Measurements from ENCODE around the gene LAMP5.

LAMP5 gene

DNA sequence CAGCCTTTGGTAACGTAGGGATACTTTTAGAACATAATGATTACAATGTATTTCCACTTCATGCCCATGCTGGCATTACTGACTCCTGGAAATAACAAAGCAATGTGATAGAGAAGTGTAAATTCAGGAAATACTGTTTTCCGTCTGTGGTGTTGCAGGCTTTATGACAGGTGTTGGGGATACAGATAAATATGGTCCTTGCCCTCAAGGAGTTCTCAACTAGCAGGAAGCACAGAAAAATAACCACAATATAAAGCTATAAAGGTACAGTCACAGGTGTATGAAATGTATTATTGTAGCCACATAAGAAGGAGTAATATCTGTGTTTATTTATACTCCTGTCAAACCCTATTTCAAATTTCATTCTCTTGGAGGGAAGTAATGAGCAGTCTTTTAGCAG lies 12.9 kb upstream of the LAMP5 start:
- DNase-seq = no peak

DNA sequence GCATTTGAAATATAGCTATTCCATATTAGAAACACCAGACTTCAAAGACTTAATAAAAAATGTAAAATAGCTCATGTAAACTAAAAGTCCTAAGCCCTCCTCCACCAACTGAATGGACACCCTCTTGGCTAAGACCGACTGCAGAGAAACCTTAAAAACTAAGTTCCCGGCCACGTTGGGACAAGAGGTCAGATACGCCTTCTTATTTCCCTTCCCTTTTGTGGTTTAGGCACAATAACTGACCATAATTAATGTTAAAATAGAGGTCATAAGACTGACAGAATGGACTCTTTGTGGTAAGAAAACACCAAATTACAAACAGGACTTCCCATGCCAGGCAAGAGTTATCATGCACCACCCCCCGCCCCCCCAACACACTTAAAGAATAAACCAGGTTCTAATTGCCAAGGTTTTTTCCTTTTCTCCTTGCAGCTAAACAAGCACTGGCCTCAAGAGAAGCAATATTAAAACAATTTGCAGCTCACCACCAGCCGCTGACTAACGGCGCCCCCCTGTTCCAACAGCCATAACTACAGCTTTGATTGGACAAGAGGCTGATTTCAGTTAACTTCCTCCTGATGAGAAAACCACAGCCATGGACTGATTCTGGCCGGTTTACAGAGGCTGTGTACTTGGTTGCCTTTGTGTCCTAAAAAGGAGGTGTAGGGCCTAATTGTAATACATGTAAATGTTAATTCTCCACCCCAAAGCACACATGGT lies 10.7 kb upstream of the LAMP5 start:
- peak; percentile 32 for DNase-seq

DNA sequence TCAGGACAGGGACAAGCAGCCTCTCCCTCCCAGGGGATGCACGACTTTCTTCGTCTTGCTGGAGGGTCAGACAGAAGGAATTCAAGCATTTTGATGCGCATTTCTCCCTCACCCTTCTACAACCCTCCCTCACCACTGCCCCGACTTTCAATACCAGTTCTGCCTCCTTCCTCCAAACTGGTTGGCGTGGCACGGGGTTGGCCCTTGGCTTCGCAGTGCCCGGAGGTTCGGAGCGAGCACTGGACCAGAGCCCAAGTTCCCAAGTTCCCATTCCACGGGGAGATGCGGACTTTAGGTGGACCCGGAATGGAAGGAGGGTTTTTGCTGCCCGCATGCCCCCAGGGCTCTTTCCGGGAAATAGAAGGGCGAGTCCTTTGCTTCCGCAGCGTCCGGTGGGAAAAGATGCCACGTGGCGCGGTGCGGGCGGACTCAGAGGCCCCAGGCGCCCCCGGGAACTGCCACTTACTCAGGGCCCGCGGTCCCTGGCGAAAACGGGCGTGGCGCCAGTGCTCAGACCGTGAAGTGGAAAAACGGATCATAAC lies 8.0 kb upstream of the LAMP5 start:
- DNase-seq = no peak

GRCh38 chr20:9506964-9507369 lies 7.4 kb upstream of the LAMP5 start:
- DNase-seq = no peak

DNA sequence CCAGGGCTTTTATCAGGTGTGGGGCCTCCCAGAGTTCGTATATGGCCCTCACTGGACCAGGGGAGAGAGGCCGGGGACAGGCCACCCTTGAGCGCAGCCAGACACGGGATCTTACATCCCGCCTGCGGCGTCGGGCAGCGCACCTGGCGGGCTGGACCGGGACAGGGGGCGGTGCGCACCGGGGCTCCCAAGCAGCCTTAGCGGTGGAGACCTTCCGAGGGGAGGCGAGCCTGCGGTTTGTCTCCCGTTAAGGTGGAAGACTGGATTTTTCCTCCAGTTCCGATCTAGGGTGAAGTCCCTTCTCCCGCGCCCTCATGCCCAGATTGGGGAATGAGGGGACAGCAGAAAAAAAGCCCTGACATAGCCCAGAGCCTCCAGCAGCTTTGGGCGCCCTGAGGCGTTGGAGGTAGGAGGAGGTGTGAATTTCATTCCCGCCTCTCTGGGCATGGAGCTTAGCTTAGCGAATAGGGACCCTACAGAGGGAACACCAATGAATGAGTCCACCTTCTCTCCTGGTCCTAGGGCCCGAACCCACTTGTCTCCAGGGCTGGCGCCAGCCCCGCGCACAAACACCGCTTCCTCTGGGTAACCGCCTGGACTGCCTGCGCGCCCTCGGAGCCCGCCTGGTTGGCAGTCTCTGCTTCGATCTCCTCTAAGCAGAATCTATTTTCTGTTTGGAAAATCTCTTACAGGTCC lies 6.7 kb upstream of the LAMP5 start:
- no peak for DNase-seq

GRCh38 chr20:9508240-9508661 lies 6.1 kb upstream of the LAMP5 start:
- DNase-seq = no peak

DNA sequence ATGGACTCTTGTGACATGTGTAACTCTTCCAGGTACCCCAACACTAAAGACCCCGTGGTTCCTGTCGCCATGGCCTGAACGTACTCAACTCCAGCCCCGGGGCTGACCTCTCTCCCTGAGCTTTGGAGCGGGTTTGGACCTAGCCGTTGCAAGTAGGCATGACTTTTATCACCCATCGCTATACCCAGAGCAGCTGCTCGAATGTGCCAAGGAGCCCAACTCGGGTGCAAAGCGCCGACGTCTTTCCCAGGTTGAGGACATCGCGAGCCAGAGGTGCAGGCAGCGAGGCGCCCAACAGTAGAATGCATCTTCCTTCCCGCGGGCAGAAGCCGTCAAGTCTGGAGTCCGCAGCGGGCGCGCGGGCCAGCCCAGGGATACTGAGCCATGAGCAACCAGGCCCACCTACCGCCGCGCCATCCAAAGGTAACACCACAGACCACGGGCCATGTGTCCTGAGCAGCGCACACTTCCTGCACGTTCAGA lies 5.7 kb upstream of the LAMP5 start:
- no peak for DNase-seq

DNA sequence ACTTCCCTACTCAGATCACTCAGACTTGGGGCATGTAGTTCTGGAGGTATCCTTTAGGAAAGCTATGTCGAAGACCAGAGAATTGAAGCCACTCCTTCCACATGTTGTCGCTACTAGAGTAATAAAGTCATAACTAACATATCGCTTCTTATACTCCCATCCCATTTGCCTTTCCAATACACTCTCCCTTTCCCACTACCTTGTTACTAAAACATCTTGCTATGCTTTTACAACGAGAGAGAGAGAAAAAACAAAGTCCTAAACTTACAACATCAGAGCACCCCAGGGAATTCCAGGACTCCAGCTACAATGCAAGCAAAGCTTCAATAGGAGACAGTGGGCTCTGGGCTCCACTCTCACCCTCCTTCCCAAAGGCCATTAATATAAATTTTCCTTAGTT lies 5.1 kb upstream of the LAMP5 start:
- DNase-seq = no peak

DNA sequence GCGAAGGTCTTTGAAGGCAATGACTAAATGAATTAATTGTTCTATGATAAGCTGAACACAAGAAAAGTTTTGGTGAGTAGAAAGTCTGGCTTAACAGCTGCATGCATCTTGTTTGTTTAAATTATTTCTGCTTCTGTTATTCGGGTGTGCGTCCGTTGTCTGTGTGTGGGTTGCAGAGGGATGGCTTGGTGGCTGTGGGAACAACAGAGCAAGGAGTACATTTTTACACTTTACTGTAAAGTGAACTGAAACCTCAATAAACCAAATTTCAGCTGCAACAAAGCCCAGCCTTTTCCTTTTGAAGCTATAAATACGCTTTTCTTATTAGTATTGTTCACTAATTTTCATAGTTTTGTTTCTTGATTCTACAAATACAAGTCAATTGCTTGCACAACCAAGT lies 3.5 kb upstream of the LAMP5 start:
- no peak for DNase-seq

- peak; percentile 43 for DNase-seq
Measured at GRCh38 chr20:9514072-9514460, 324 bp upstream of the LAMP5 start.

- no peak for DNase-seq
Measured at GRCh38 chr20:9515214-9515585, 810 bp downstream of the LAMP5 start.

GRCh38 chr20:9515741-9516233 lies 1.4 kb downstream of the LAMP5 start:
- DNase-seq = no peak

DNA sequence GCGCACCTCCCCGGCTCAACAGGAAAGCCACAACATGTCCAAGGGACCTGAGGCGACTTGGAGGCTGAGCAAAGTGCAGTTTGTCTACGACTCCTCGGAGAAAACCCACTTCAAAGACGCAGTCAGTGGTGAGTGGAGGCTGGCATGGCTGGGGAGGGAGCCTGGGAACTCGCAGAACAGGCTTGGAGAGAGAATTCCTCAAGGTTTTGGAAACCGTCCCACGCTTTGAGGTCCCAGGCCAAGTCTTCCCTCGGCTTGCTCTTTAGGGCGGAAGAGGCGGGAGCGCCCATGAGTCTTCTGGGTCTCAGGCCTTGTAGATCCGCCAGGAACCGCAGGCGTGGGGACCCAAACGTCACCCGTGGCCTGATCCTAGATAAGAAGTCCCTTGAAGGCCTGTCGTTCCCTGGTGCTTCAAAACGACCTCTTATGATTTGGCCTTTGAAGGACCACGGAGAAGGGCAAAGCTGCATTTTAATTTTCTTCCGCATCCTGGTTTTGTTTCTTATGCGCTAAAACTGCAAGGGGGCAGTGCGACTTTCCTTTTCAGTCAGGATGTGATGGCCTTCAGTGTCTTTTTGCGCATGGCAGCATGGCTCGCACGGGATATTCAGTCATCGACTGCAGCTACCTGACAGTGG lies 2.0 kb downstream of the LAMP5 start:
- DNase-seq = no peak

GRCh38 chr20:9517297-9518162 lies 3.1 kb downstream of the LAMP5 start:
- DNase-seq = no peak

DNA sequence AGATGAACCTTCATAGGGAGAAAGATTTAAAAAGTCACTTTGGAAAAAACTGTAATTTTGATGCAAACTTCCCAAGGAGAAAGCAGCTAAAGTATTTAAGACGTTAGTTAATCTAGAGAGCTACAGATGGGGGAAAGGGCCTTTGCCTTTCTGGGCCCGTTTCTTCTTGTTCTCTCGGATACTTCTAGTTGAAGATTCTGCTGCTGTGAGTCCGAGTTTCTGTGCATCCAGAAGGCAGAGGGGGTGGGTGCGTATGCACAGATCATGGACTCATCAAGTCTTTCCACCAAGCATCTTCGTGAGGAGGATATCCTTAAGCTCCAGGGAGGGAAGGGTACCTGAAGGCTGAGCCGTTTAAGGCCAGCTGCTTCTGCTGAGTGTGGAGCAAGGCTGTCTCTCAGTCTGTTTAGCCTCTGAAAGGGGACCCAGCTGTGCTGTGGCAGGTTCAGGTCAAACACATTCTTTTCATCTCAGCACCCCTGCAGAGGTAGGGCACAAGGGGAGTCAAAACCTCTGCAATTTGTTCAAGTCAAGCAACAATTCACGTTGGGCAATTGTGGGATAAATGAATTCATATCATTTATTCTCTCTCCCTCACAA lies 4.3 kb downstream of the LAMP5 start:
- peak; percentile 45 for DNase-seq

- peak; percentile 85 for DNase-seq
Measured at GRCh38 chr20:9520086-9520485, 5.7 kb downstream of the LAMP5 start.

DNA sequence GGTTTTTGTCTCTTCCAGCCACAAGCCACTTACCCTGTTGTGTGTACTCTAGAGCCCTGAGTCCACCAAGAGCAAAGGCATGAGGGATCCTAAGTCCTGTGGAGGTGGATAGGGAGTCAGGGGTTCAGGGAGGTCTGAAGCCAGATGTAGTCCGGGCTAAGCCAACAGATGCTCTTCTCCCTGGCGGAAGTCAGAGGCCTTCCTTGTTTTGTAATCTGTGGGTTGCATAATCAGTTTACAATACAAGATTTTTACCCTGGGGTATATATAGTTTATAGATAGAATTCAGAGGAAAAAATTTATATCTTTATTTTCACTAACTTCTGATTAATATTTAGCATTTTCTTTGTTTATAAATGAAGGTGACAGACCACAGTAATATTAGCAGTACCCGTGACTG lies 9.2 kb downstream of the LAMP5 start:
- no peak for DNase-seq

DNA sequence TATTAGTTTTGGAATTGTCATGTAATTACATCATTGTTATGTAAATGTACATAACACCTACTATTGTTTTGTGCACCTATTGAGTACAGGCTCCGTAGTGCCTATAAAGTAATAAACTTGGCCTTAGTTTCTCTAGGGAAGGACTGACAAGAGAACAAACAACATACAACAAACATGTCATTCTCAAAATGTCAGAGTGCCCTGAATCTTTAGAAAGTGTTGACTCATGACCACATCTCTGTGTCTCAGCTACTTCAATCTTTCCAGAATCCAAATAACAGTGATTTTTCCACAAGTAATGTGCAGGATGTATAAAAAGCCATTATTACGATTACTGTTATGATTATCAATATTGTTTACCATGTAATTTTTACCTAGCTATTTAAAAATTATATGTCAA lies 17.2 kb downstream of the LAMP5 start:
- DNase-seq = no peak

- DNase-seq = peak; percentile 83
Measured at GRCh38 chr20:9532069-9532838, 17.9 kb downstream of the LAMP5 start.

GRCh38 chr20:9534025-9534424 lies 19.6 kb downstream of the LAMP5 start:
- no peak for DNase-seq

- no peak for DNase-seq
Measured at GRCh38 chr20:9535449-9535848, 21.1 kb downstream of the LAMP5 start.
